ENCODE results near the gene MUC20. TPM values are rescaled to one million over a fixed set of nuclear protein-coding genes. Genes with fewer than 3 reads are reported as not detected.

MUC20 gene
- total and polyA plus RNA-seq, 9 of the 15 experiments (the other 6 are each of a cell fraction or from before 2014, with no cell fraction given): 0.03 to 0.23 (median 0.15) TPM; not detected in 3

- Histone ChIP-seq H2AFZ (ENCODE audit: low read depth, low read length) (no peak overlapping the region), H3K27me3 (ENCODE audit: control insufficient read depth in 2 of 2, insufficient read depth in 2 of 2, low read length in 2 of 2) (peaks cover 0 to 7% of the 10 kb centered on the region in 2 experiments; a peak in 1 of 5 replicates), H3K4me3 (no peak overlapping the region), H3K9ac (ENCODE audit: insufficient read depth in 1 of 2, low read depth in 2 of 2, low read length in 2 of 2) (peak overlapping the region in 1 of 2 experiments; percentile 47; a peak in 1 of 4 replicates), H3K79me2 (ENCODE audit: control insufficient read depth, insufficient read depth, low read length) (no peaks in the 10 kb centered on the region), H3K27ac (ENCODE audit: extremely low read depth, low read depth, low read length) (no peak overlapping the region), H4K20me1 (replicated peaks; ENCODE audit: control insufficient read depth, insufficient read depth, low read length) (no peaks in the 10 kb centered on the region), H3K4me2 (ENCODE audit: insufficient read depth, low read length) (no peak overlapping the region), H3K9me1 (ENCODE audit: control insufficient read depth, insufficient read depth, low read length) (no peaks in the 10 kb centered on the region), H3K36me3 (ENCODE audit: control insufficient read depth, insufficient read depth, low read length) (no peaks in the 10 kb centered on the region), H3K4me1 (replicated peaks in 1 of 2; ENCODE audit: control insufficient read depth in 2 of 2, insufficient read depth in 2 of 2, low read length in 2 of 2) (peaks cover 4% of the 10 kb centered on the region in 2 experiments; a peak in 3 of 5 replicates), H3K9me3 (replicated peaks; ENCODE audit: control insufficient read depth, insufficient read depth, low read depth, low read length) (no peaks in the 10 kb centered on the region)
- POLR2A ChIA-PET: interaction anchor here (0.6 to 5.0 kb wide), 7 partner anchors 8 to 181 kb away, joined by 3 to 23 read pairs (median 4); partner anchors contain the start of gene MUC20
- 21% methylated on average over 6 of the region's 6 CpGs for WGBS (ENCODE audit: insufficient coverage, low coverage, missing lambda C conversion rate)
- intact Hi-C loops (cut with micrococcal nuclease) (loop anchor here (10.0 kb wide), 1 partner anchor 433 kb away; the partner anchor contains the start of gene XXYLT1), in situ Hi-C loops (cut with MboI) (loop anchor here (10.0 to 25.0 kb wide), 3 partner anchors 504 to 1947 kb away; partner anchors contain the start of genes RNF168, SLC51A, SMCO1 and ZDHHC19)
- DNase-seq (ENCODE audit: extremely low read depth in 1 of 4, low spot score in 3 of 4): no peak
- CTCF ChIA-PET (ENCODE audit: low intra/inter-chr PET ratio): no interaction called here
- no TSS peak for BruUV-seq (replicated peaks)
- ATAC-seq: no peak
- no peak for FAIRE-seq
- peak; percentile 53 for TF ChIP-seq SNRNP70 (optimal IDR thresholded peaks at IDR 0.05; ENCODE audit: low read depth, low read length)
- TF ChIP-seq, protein P1, sequence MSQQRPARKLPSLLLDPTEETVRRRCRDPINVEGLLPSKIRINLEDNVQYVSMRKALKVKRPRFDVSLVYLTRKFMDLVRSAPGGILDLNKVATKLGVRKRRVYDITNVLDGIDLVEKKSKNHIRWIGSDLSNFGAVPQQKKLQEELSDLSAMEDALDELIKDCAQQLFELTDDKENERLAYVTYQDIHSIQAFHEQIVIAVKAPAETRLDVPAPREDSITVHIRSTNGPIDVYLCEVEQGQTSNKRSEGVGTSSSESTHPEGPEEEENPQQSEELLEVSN (IDR thresholded peaks at IDR 0.05; ENCODE audit: borderline replicate concordance in 1 of 2, extremely low read depth in 1 of 2, insufficient read depth in 1 of 2, insufficient read length in 1 of 2, low read depth in 1 of 2, low read length in 1 of 2, poor library complexity in 1 of 2, severe bottlenecking in 1 of 2): no peak
These were observed 12.7 kb upstream of the MUC20 start for GRCh38 chr3:195708061-195708460.
